ENCODE results near the gene RC3H1. TPM values are rescaled to one million over a fixed set of nuclear protein-coding genes. Genes with fewer than 3 reads are reported as not detected.

RC3H1 gene
- total and polyA plus RNA-seq, 9 of the 15 experiments (the other 6 are each of a cell fraction or from before 2014, with no cell fraction given), result 2.4 to 31.7 (median 12.4) TPM

DNA sequence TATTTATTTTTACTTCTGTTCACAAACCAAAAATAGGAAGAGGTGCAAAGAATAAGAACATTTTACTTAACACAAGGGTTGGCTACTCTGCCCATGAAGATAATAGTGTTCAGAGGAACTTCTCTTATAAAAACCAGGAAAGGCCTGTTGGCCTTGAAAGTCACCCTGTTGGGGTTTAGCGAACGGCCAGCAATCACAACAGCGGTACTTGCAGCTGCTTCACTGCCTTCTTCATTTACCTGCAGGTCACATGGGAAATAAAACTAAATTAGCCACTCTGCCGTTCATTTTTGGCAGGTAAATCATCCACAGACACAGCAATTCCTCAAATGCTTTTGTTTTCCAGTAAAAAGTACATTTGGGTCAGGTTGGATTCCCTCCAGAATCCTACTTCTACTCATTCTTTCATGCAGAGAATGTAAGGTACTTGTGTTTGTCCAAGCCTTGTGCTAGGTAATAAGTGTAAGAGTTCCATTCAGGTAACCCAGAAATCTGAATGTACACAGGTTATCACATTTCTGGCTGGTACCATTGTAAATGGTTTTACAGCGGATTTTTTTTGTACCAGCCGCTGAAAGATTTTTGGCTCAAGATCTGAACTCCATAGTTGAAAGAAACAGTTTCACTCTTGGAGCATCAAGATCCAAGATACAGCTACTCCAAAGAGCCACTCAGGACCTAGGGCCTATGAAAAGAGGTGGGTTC, 118.2 kb downstream of the RC3H1 start:
- Histone ChIP-seq H3K27ac (ENCODE audit: extremely low read depth, low read depth, low read length) (no peak overlapping the region), H3K79me2 (ENCODE audit: control insufficient read depth, insufficient read depth, low read length) (no peaks in the 10 kb centered on the region), H2AFZ (ENCODE audit: low read depth, low read length) (no peak overlapping the region), H3K9me3 (replicated peaks; ENCODE audit: control insufficient read depth, insufficient read depth, low read depth, low read length) (no peaks in the 10 kb centered on the region), H4K20me1 (replicated peaks; ENCODE audit: control insufficient read depth, insufficient read depth, low read length) (no peaks in the 10 kb centered on the region), H3K9me1 (ENCODE audit: control insufficient read depth, insufficient read depth, low read length) (no peaks in the 10 kb centered on the region), H3K36me3 (ENCODE audit: control insufficient read depth, insufficient read depth, low read length) (no peaks in the 10 kb centered on the region), H3K4me1 (replicated peaks in 1 of 2; ENCODE audit: control insufficient read depth in 2 of 2, insufficient read depth in 2 of 2, low read length in 2 of 2) (no peaks in the 10 kb centered on the region), H3K4me3 (no peak overlapping the region), H3K27me3 (ENCODE audit: control insufficient read depth in 2 of 2, insufficient read depth in 2 of 2, low read length in 2 of 2) (no peaks in the 10 kb centered on the region), H3K9ac (ENCODE audit: insufficient read depth in 1 of 2, low read depth in 2 of 2, low read length in 2 of 2) (no peak overlapping the region), H3K4me2 (ENCODE audit: insufficient read depth, low read length) (no peak overlapping the region)
- DNase-seq (ENCODE audit: extremely low read depth in 1 of 4, low spot score in 3 of 4), result no peak
- BruUV-seq (replicated peaks), result no TSS peak
- ChIA-PET POLR2A (interaction anchor here (1.0 to 1.2 kb wide), 2 partner anchors 15 to 17 kb away, joined by 3 read pairs; no protein-coding TSS in a partner anchor), CTCF (ENCODE audit: low intra/inter-chr PET ratio) (no interaction called here)
- in situ Hi-C loops (cut with MboI) (no loop called here), intact Hi-C loops (cut with micrococcal nuclease) (no loop called here)
- FAIRE-seq, result no peak
- ATAC-seq, result no peak
- 67% methylated on average over 6 of the region's 6 CpGs for WGBS (ENCODE audit: insufficient coverage, low coverage, missing lambda C conversion rate)
- TF ChIP-seq, protein P1, sequence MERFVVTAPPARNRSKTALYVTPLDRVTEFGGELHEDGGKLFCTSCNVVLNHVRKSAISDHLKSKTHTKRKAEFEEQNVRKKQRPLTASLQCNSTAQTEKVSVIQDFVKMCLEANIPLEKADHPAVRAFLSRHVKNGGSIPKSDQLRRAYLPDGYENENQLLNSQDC (CRISPR knock-in tag; IDR thresholded peaks at IDR 0.05), result no peak
- TF ChIP-seq HNRNPH1 (optimal IDR thresholded peaks at IDR 0.05; ENCODE audit: low read depth, low read length) (no peak), SNRNP70 (optimal IDR thresholded peaks at IDR 0.05; ENCODE audit: low read depth, low read length) (no peak), ZZZ3 (IDR thresholded peaks at IDR 0.05) (no peak), ZNF77 (CRISPR knock-in tag; IDR thresholded peaks at IDR 0.05) (no peak), TEAD1 (CRISPR knock-in tag; IDR thresholded peaks at IDR 0.05) (no peak), CBX1 (IDR thresholded peaks at IDR 0.05; ENCODE audit: low read depth) (no peak), RBM17 (IDR thresholded peaks at IDR 0.05; ENCODE audit: borderline replicate concordance, low read depth, low read length) (no peak), POLR2H (tag; IDR thresholded peaks at IDR 0.05; ENCODE audit: low read depth) (no peak), GABPB1 (CRISPR knock-in tag; IDR thresholded peaks at IDR 0.05) (no peak), SMARCA5 (IDR thresholded peaks at IDR 0.05) (no peak)
- TF ChIP-seq, protein P2, sequence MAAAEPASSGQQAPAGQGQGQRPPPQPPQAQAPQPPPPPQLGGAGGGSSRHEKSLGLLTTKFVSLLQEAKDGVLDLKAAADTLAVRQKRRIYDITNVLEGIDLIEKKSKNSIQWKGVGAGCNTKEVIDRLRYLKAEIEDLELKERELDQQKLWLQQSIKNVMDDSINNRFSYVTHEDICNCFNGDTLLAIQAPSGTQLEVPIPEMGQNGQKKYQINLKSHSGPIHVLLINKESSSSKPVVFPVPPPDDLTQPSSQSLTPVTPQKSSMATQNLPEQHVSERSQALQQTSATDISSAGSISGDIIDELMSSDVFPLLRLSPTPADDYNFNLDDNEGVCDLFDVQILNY (CRISPR knock-in tag; IDR thresholded peaks at IDR 0.05), result no peak

All from K562 (cell line).